Tibial nerve (tissue), 4 donors: Measurements from ENCODE around the gene EID3. TPM values are rescaled to one million over a fixed set of nuclear protein-coding genes. Genes with fewer than 3 reads are reported as not detected.

ENCODE experiments used
- DNase-seq, 2 donors: peaks; one replicate each; pipeline ENCODE4 v3.0.0-alpha.2; 2019; ENCODE audit warnings: low spot score in 2 of 2
- H3K27ac ChIP-seq, 4 donors: fragments of 200-600 bp; sonication (generic) in 3 of 4; one replicate each; pipeline ENCODE4 v1.5.1; 2017 to 2019; ENCODE audit warnings: mild to moderate bottlenecking in 1 of 4
- H3K27me3 ChIP-seq, 2 donors: fragments of 200-600 bp; sonication (generic) in 1 of 2; one replicate each; pipeline versions ENCODE4 v1.5.1 to v1.6.0; 2017 to 2019
- H3K36me3 ChIP-seq, 3 donors: fragments of 200-600 bp; sonication (generic); one replicate each; pipeline ENCODE4 v1.5.1; 2018 to 2019
- H3K4me1 ChIP-seq, 4 donors: fragments of 200-600 bp; sonication (generic) in 3 of 4; one replicate each; pipeline ENCODE4 v1.5.1; 2017 to 2019
- H3K4me3 ChIP-seq, 4 donors: fragments of 200-600 bp; sonication (generic) in 3 of 4; one replicate each; pipeline ENCODE4 v1.5.1; 2017 to 2019; ENCODE audit warnings: mild to moderate bottlenecking in 1 of 4, moderate library complexity in 1 of 4
- H3K9me3 ChIP-seq, 4 donors: fragments of 200-600 bp; sonication (generic) in 3 of 4; one replicate each; pipeline ENCODE4 v1.5.1; 2017 to 2019
- CTCF ChIP-seq, 5 experiments: fragments of 200-600 bp in 3 of 5; fragments of 450-650 bp in 2 of 5; sonication (generic) in 3 of 5; IDR thresholded peaks; one replicate each; pipeline ENCODE4 v1.5.1; 2016 to 2019; ENCODE audit warnings: antibody characterized with exemption in 5 of 5, mild to moderate bottlenecking in 3 of 5, moderate library complexity in 2 of 5
- EP300 ChIP-seq, 2 donors: sonication (generic); formaldehyde crosslinking; IDR thresholded peaks; one replicate each; pipeline ENCODE4 v1.6.1; 2017; ENCODE audit warnings: antibody characterized with exemption in 2 of 2, mild to moderate bottlenecking in 1 of 2
- POLR2A ChIP-seq, 2 donors: fragments of 450-650 bp; IDR thresholded peaks; one replicate each; pipeline ENCODE4 v1.6.1; 2017; ENCODE audit warnings: antibody characterized with exemption in 2 of 2, mild to moderate bottlenecking in 2 of 2, moderate library complexity in 2 of 2
- WGBS, 2 donors: methylation state at CpG; one replicate each; pipeline ENCODE4 v1.1.5; 2018; 5-methylcytosine and 5-hydroxymethylcytosine counted together
- total RNA-seq, 4 donors: library from RNA; depleted of rRNA; stranded (reverse); fragments of >200 nt; gene quantifications; one replicate each; pipeline ENCODE4 v1.1.0, GENCODE V29; 2016

Gene EID3
- total RNA-seq, 4 donors from 2014 or later, result 9.6 to 13.2 (median 10.0) TPM

GRCh38 chr12:104342635-104343249 lies 39.2 kb downstream of the EID3 start:
- Histone ChIP-seq H3K27me3 (no peaks in the 10 kb centered on the region), H3K36me3 (peaks cover 11 to 74% (median 19%) of the 10 kb centered on the region in 3 donors), H3K4me1 (peaks cover 0 to 18% (median 6%) of the 10 kb centered on the region in 4 donors), H3K4me3 (no peak overlapping the region), H3K9me3 (no peaks in the 10 kb centered on the region), H3K27ac (no peak overlapping the region)
- DNase-seq, result no peak
- WGBS, 2 donors, result 91 to 95% methylated on average over 12 of the region's 12 CpGs
- TF ChIP-seq POLR2A (IDR thresholded peaks at IDR 0.05) (no peak), CTCF (IDR thresholded peaks at IDR 0.05) (no peak), EP300 (IDR thresholded peaks at IDR 0.05) (no peak)

GRCh38 chr12:104344682-104345081 lies 41.1 kb downstream of the EID3 start:
- WGBS, 2 donors, result 77 to 82% methylated on average over 2 of the region's 2 CpGs
- peaks cover 0 to 14% (median 4%) of the 10 kb centered on the region in 4 donors for H3K4me1 ChIP-seq
- TF ChIP-seq POLR2A (IDR thresholded peaks at IDR 0.05) (no peak), CTCF (IDR thresholded peaks at IDR 0.05) (no peak), EP300 (IDR thresholded peaks at IDR 0.05) (no peak)
- H3K9me3 ChIP-seq, result no peaks in the 10 kb centered on the region
- no peak overlapping the region for H3K27ac ChIP-seq
- H3K36me3 ChIP-seq, result peaks cover 11 to 77% (median 26%) of the 10 kb centered on the region in 3 donors
- no peaks in the 10 kb centered on the region for H3K27me3 ChIP-seq
- H3K4me3 ChIP-seq, result no peak overlapping the region
- DNase-seq, result no peak

GRCh38 chr12:104345234-104346066 lies 41.9 kb downstream of the EID3 start:
- TF ChIP-seq EP300 (IDR thresholded peaks at IDR 0.05) (no peak), POLR2A (IDR thresholded peaks at IDR 0.05) (no peak), CTCF (IDR thresholded peaks at IDR 0.05) (no peak)
- no peaks in the 10 kb centered on the region for H3K9me3 ChIP-seq
- WGBS, 2 donors, result 90 to 94% methylated on average over 7 of the region's 7 CpGs
- no peaks in the 10 kb centered on the region for H3K27me3 ChIP-seq
- no peak overlapping the region for H3K27ac ChIP-seq
- H3K36me3 ChIP-seq, result peaks cover 11 to 80% (median 23%) of the 10 kb centered on the region in 3 donors
- no peak overlapping the region for H3K4me3 ChIP-seq
- H3K4me1 ChIP-seq, result peaks cover 0 to 6% (median 2%) of the 10 kb centered on the region in 4 donors
- DNase-seq, result no peak

GRCh38 chr12:104347374-104348075 lies 44.0 kb downstream of the EID3 start:
- Histone ChIP-seq H3K9me3 (no peaks in the 10 kb centered on the region), H3K4me1 (no peaks in the 10 kb centered on the region), H3K36me3 (peaks cover under 1 to 78% (median 21%) of the 10 kb centered on the region in 3 donors), H3K27ac (no peak overlapping the region), H3K4me3 (no peak overlapping the region), H3K27me3 (no peaks in the 10 kb centered on the region)
- no peak for DNase-seq
- WGBS, 2 donors, result 84 to 87% methylated on average over 5 of the region's 5 CpGs
- no peak for TF ChIP-seq POLR2A (IDR thresholded peaks at IDR 0.05)
- TF ChIP-seq EP300 (IDR thresholded peaks at IDR 0.05), result no peak
- no peak for TF ChIP-seq CTCF (IDR thresholded peaks at IDR 0.05)
